H1 (cell line): ENCODE data around the gene SH3YL1. TPM values are rescaled to one million over a fixed set of nuclear protein-coding genes. Genes with fewer than 3 reads are reported as not detected.

Experiments
- BCL11A ChIP-seq, 2 experiments: IDR thresholded peaks; one replicate each; pipeline ENCODE4 v1.6.1; 2011; ENCODE audit warnings: low read depth in 2 of 2, low read length in 2 of 2, mild to moderate bottlenecking in 2 of 2
- CBX8 ChIP-seq: fragments of 300-800, 300-1000 bp; sonication (generic); IDR thresholded peaks from 2 replicates; pipeline ENCODE4 v1.7.1; 2016; ENCODE audit warnings: low read depth, low read length, borderline replicate concordance
- CEBPB ChIP-seq: IDR thresholded peaks from 2 replicates; pipeline ENCODE4 v1.6.1; 2012; ENCODE audit warnings: low read depth, low read length
- EZH2 ChIP-seq: fragments of 200-600 bp; sonication (generic); IDR thresholded peaks from 2 replicates; pipeline ENCODE4 v1.7.1; 2012; ENCODE audit warnings: low read depth, mild to moderate bottlenecking, moderate library complexity, low read length, inconsistent platforms; ENCODE audit not compliant: severe bottlenecking
- GTF2F1 ChIP-seq: IDR thresholded peaks from 2 replicates; pipeline ENCODE4 v1.6.1; 2012; ENCODE audit warnings: low read depth, low read length, improper control_type of control experiment, borderline replicate concordance
- HDAC2 ChIP-seq, 2 experiments: fragments of 300-600 bp in 1 of 2; sonication (generic) in 1 of 2; IDR thresholded peaks; 2 replicates each; pipeline ENCODE4 v1.6.1; 2011 to 2012; ENCODE audit warnings: low read depth in 2 of 2, low read length in 2 of 2, mild to moderate bottlenecking in 2 of 2, moderate library complexity in 2 of 2, borderline replicate concordance in 1 of 2, inconsistent platforms in 1 of 2
- SP4 ChIP-seq: IDR thresholded peaks from 2 replicates; pipeline ENCODE4 v1.6.1; 2012; ENCODE audit warnings: low read length, inconsistent platforms
- TBP ChIP-seq: IDR thresholded peaks from 2 replicates; pipeline ENCODE4 v1.6.1; 2011; ENCODE audit warnings: low read depth, low read length, improper control_type of control experiment
- polyA plus RNA-seq, 7 experiments: library from polyadenylated mRNA; depleted of rRNA in 3 of 7; stranded (reverse) in 5 of 7; unstranded in 2 of 7; fragments of >200 nt in 5 of 7; fragments of 200-250 nt in 2 of 7; gene quantifications; 1 replicate in 5 of 7; 2 replicates in 1 of 7; 4 replicates in 1 of 7; pipeline versions ENCODE4 v1.2.1 to v1.2.3, GENCODE V29; 2011 to 2013; ENCODE audit warnings: missing spikeins in 2 of 7, mixed read lengths in 2 of 7
- total RNA-seq: library from RNA; stranded (reverse); fragmentation: NEBNext Ultra II Directional; extraction: Animal tissue kit (Norgen Biotek cat#: 25700); gene quantifications from 2 replicates; pipeline ENCODE4 v1.2.1, GENCODE V29; 2021

SH3YL1 gene
- total and polyA plus RNA-seq, 2 of the 8 experiments (the other 6 are each of a cell fraction or from before 2014, with no cell fraction given), result 13.6 to 37.2 TPM

GRCh38 chr2:278312-278926 is 14.6 kb upstream of the SH3YL1 start (continued):
- TF ChIP-seq TBP (no peak), CBX8 (no peak), HDAC2 (IDR thresholded peaks at IDR 0.05; ENCODE audit: borderline replicate concordance in 1 of 2, low read depth in 2 of 2, low read length in 2 of 2) (no peak), SP4 (no peak), GTF2F1 (no peak), BCL11A (IDR thresholded peaks at IDR 0.05; ENCODE audit: low read depth in 2 of 2, low read length in 2 of 2) (no peak), CEBPB (no peak), EZH2 (no peak)
